Globus pallidus (tissue), 1 donor: ENCODE results near the gene FLVCR1.
A peak's percentile ranks its signal among the peaks of the same experiment; 100 is the strongest.
"Not testable (repeated sequence)": the region's sequence is repeated elsewhere in the genome, so short reads cannot be mapped to it uniquely, and the experiment has no call there.

Source experiments
- DNase-seq: peaks from one replicate; pipeline ENCODE4 v3.0.0-alpha.2; 2015; ENCODE audit warnings: low spot score

Gene FLVCR1

DNA sequence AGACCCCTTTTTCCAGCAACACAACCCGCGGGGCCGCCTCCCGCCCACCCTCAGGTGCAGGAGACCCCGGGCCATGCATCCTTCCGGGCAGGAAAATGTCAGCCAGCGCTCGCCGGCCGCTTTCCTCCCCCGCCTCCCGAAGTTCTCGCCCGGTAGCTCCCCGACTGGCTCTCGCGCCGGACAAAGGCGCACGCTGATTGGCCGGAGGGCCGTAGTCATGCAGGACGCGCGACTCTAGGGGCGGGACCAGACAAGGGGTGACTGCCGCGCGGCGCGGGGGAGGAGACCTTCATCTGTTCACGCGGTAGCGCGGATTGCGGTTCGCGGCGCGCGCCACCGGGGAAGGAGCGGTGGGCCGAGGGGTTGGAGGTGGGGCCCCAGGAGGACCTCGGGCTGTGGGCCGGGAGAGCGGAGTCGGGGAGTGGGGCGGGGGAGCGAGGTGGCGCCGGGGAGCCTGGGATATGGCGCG lies at the start of gene FLVCR1:
FLVCR1 (plus strand) TSS at position 284 of the 469 bp plus-strand sequence; CDS start at position 462, 178 bp downstream.
- DNase-seq = peak; percentile 96

- DNase-seq = peak; percentile 31
These were observed 43.3 kb upstream of the FLVCR1 start for GRCh38 chr1:212814537-212815334.

- DNase-seq = no peak
These were observed 41.4 kb upstream of the FLVCR1 start for GRCh38 chr1:212816567-212817278.

- no peak for DNase-seq
These were observed 38.3 kb upstream of the FLVCR1 start for GRCh38 chr1:212819726-212820125.

GRCh38 chr1:212820969-212821368 lies 37.1 kb upstream of the FLVCR1 start:
- no peak for DNase-seq

DNA sequence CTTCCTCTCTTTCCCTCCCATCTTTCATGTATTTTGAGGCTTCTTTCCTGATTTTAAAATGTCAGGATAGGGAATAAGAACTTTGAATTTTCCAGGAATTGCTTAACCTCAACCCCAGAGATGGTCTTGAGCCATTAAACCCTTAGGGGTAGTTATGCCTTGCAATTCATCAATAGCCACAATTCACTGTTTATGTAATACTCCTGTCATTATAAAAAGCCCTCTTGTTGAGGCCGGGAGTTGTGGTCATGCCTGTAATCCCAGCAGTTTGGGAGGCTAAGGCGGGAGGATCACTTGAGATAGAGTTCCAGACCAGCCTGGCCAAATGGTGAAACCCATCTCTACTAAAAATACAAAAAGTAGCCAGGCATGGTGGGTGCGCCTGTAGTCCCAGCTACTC lies 35.1 kb upstream of the FLVCR1 start:
- DNase-seq = no peak

GRCh38 chr1:212824201-212824600 lies 33.9 kb upstream of the FLVCR1 start:
- DNase-seq = no peak

GRCh38 chr1:212825798-212826452 lies 32.1 kb upstream of the FLVCR1 start:
- DNase-seq = no peak

- no peak for DNase-seq
These were observed 30.8 kb upstream of the FLVCR1 start for GRCh38 chr1:212827171-212827776.

DNA sequence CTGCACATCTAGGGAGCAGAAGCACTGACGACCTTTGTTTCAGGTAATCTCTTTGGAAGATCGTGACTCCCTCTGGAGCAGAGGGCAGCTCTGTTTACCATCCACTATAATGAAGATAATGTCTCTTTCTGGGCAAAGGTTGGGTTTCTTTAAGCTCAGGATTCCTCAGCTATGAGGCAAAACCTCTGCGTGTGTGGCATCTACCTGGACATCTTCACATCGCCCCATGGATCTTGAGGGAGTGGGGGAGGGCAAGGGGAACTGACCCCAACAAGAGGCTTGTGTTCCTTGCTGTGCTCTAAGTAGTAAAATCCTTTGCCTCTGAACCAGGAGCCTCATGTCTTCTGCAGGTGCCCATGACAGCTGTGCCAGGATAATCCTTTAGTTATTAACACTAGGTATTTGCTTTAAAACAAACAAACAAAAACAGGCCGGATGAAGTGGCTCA lies 30.2 kb upstream of the FLVCR1 start:
- DNase-seq = no peak

GRCh38 chr1:212828395-212828794 lies 29.7 kb upstream of the FLVCR1 start:
- no peak for DNase-seq

- not testable (repeated sequence) for DNase-seq
These were observed 24.6 kb upstream of the FLVCR1 start for GRCh38 chr1:212833211-212834207.

GRCh38 chr1:212838145-212838544 lies 19.9 kb upstream of the FLVCR1 start:
- DNase-seq = no peak

DNA sequence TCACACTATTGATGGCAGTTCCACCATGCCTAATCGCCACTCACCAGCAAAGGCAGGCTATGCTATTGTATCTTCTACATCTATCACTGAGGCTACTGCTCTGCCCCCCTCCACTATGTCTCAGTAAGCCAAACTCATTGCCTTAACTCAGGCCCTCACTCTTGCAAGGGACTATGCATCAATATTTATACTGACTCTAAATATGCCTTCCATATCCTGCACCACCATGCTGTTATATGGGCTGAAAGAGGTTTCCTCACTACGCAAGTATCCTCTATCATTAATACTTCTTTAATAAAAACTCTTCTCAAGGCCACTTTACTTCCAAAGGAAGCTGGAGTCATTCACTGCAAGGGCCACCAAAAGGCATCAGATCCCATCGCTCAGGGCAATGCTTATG lies 13.6 kb upstream of the FLVCR1 start:
- DNase-seq = not testable (repeated sequence)

- no peak for DNase-seq
These were observed 10.5 kb upstream of the FLVCR1 start, which contains the start of gene SPATA45 for GRCh38 chr1:212847549-212847948. TSS of gene SPATA45 (minus strand) at chr1:212847649. CDS start at chr1:212836149, 11,500 bp downstream.

DNA sequence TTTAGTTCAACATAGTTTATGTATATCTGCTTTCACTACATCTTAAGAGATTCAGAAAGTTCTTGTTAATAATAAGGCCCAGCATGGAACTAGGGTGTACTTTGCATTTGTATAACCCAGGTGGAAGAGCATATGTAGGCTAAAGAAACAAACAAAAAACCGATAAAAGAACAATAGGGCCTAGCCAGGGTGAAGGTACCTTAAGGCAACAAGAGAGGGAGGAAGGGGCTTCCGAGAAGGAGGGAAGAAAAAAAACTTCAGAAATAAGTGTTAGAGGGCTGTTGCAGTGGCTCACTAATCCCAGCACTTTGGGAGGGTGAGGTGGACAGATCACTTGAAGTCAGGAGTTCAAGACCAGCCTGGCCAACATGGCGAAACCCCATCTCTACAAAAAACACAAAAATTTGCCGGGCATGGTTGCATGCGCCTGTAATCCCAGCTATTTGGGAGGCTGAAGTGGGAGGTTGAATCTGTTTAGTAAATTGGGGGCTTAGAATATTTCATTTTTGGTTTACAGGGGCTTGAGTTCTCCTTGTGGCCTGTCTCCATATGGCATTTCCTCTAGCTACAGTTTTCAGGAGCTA lies 5.9 kb upstream of the FLVCR1 start:
- no peak for DNase-seq

DNA sequence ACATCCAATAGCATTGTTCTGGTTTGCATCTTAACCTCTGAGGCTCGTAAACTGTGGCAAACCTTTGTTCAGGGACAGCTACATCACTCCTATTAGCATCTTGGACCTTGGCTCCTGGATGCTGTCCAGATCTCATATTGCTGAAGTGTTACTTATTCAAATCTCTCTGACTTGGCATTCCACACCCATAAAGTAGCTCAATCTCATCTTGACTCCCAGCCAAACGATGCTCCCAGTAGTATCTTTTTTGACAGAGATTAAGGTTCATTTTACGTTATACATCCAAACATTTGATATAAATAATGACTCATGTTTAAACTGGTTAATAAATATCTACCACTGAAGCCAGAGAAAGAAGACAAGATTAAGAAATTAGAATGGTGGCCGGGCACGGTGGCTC lies 4.4 kb upstream of the FLVCR1 start:
- DNase-seq = no peak

GRCh38 chr1:212856755-212857154 lies 1.3 kb upstream of the FLVCR1 start:
- no peak for DNase-seq

DNA sequence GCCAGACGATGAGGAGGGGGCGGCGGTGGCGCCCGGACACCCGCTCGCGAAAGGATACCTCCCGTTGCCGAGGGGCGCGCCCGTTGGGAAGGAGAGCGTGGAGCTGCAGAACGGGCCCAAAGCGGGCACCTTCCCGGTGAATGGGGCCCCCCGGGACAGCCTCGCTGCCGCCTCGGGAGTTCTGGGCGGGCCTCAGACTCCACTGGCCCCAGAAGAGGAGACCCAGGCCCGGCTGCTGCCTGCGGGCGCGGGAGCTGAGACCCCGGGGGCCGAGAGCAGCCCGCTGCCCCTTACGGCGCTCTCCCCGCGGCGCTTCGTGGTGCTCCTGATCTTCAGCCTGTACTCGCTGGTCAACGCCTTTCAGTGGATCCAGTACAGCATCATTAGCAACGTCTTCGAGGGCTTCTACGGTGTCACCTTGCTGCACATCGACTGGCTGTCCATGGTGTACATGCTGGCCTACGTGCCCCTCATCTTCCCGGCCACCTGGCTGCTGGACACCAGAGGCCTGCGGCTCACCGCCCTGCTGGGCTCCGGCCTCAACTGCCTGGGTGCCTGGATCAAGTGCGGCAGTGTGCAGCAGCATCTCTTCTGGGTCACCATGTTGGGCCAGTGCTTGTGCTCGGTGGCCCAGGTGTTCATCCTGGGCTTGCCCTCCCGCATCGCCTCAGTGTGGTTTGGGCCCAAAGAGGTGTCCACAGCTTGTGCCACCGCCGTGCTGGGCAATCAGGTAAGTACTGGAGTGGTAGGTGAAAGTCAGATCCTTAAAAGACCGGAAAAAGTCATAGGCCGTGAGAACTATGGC lies 588 bp downstream of the FLVCR1 start:
- peak; percentile 37 for DNase-seq
